Measurements from ENCODE around the gene ROBO1. TPM values are rescaled to one million over a fixed set of nuclear protein-coding genes. Genes with fewer than 3 reads are reported as not detected.
"Not testable (repeated sequence)": the region's sequence is repeated elsewhere in the genome, so short reads cannot be mapped to it uniquely, and the experiment has no call there.

Gene ROBO1
- total RNA-seq, 1 donor = 69.8 TPM

DNA sequence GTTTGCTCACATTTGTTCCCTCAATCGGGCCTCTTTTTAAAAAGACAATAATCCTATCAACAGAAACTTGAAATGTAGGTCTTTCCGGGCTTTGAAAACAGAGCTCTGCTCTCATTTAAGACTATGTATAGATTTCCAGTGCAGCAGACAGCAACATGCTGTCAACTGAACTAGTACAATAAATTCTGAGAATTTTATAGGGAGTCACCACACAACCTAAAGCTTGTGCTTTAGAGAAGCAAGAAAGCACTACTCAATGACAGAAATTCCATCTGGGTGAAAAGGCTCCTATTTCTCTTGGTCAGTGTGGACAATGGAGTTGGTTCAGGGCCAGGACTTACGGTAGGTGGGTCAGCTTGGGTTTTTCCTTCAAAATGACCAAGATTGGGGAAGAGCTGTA, 583.5 kb downstream of the ROBO1 start:
- Histone ChIP-seq H3K9me3 (ENCODE audit: low read depth, low read length) (no peaks in the 10 kb centered on the region), H2AFZ (ENCODE audit: low read length) (no peak overlapping the region), H3K4me1 (ENCODE audit: insufficient read depth, low read length) (no peaks in the 10 kb centered on the region), H3K27me3 (ENCODE audit: insufficient read depth, low read length) (peaks cover 2% of the 10 kb centered on the region), H3K4me2 (ENCODE audit: insufficient read depth, low read length) (no peak overlapping the region), H3K4me3 (ENCODE audit: insufficient read depth, low read length) (no peak overlapping the region), H3K36me3 (ENCODE audit: insufficient read depth, low read length) (no peaks in the 10 kb centered on the region), H3K79me2 (ENCODE audit: insufficient read depth, low read length) (no peaks in the 10 kb centered on the region), H3K27ac (ENCODE audit: low read depth, low read length) (no peak overlapping the region), H4K20me1 (ENCODE audit: insufficient read depth, low read length) (no peaks in the 10 kb centered on the region)
- TF ChIP-seq, protein P1, sequence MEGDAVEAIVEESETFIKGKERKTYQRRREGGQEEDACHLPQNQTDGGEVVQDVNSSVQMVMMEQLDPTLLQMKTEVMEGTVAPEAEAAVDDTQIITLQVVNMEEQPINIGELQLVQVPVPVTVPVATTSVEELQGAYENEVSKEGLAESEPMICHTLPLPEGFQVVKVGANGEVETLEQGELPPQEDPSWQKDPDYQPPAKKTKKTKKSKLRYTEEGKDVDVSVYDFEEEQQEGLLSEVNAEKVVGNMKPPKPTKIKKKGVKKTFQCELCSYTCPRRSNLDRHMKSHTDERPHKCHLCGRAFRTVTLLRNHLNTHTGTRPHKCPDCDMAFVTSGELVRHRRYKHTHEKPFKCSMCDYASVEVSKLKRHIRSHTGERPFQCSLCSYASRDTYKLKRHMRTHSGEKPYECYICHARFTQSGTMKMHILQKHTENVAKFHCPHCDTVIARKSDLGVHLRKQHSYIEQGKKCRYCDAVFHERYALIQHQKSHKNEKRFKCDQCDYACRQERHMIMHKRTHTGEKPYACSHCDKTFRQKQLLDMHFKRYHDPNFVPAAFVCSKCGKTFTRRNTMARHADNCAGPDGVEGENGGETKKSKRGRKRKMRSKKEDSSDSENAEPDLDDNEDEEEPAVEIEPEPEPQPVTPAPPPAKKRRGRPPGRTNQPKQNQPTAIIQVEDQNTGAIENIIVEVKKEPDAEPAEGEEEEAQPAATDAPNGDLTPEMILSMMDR (IDR thresholded peaks at IDR 0.05; ENCODE audit: extremely low read depth, low read depth, low read length) = no peak
- no peak for DNase-seq (ENCODE audit: insufficient read length, low spot score, missing footprints)

DNA sequence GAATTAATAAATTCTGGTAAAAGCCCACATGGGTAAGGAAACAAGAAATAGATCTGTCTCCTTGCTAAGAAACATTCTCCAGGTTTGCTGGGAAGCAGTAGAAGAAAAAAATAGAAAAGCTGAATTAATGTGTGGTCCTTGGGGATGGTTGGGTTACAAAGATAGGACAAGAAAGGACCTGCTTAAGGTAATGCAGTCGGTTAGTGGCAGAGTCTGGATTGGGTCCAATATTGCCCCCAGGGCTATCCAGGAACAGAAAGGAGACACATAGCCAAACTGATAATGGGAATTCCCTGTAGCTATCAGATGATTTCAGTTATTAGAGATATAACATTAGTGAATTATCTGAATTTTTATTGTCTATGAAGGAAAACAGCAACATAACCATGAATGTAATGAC, 584.3 kb downstream of the ROBO1 start:
- no peak overlapping the region for H3K4me3 ChIP-seq (ENCODE audit: insufficient read depth, low read length)
- no peaks in the 10 kb centered on the region for H3K36me3 ChIP-seq (ENCODE audit: insufficient read depth, low read length)
- H4K20me1 ChIP-seq (ENCODE audit: insufficient read depth, low read length) = no peaks in the 10 kb centered on the region
- TF ChIP-seq, protein P1 (IDR thresholded peaks at IDR 0.05; ENCODE audit: extremely low read depth, low read depth, low read length) = no peak
- H3K4me2 ChIP-seq (ENCODE audit: insufficient read depth, low read length) = no peak overlapping the region
- H3K27me3 ChIP-seq (ENCODE audit: insufficient read depth, low read length) = no peaks in the 10 kb centered on the region
- no peaks in the 10 kb centered on the region for H3K79me2 ChIP-seq (ENCODE audit: insufficient read depth, low read length)
- H3K4me1 ChIP-seq (ENCODE audit: insufficient read depth, low read length) = no peaks in the 10 kb centered on the region
- H3K9me3 ChIP-seq (ENCODE audit: low read depth, low read length) = no peaks in the 10 kb centered on the region
- no peak for DNase-seq (ENCODE audit: insufficient read length, low spot score, missing footprints)
- H3K27ac ChIP-seq (ENCODE audit: low read depth, low read length) = no peak overlapping the region
- no peak overlapping the region for H2AFZ ChIP-seq (ENCODE audit: low read length)

DNA sequence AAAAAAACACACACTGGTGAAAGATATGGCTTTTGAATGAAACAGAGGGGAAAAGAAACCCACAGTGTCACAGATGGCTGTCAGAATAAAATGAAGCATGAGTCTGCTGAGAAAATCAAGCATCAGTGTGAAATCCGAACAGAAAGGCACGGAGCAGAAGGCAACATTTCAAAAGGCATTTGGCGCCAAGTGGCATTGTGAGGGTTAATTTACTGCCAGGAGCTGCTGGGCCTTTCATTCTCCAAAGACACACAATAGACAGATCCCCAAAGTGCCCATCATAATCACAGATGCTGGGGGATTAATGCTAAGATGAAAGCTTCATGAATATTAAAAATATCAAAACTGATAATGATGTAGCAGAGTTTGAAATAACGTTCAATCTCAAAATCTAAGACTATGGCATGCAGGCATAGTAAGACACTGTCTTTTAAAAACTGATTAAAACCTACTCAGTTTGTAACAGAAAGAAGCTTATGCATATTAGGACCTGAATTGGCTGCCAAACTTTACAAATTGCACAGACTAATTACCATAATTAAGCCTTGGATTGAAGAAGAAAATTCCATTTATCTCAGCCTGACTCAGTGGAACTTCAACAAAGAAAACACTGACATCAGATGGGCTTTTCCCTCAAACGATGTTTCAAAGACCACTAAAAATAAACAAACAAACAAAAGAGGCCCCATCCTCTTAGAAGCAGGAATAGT, 589.2 kb downstream of the ROBO1 start:
- TF ChIP-seq, protein P1 (IDR thresholded peaks at IDR 0.05; ENCODE audit: extremely low read depth, low read depth, low read length) = no peak
- H2AFZ ChIP-seq (ENCODE audit: low read length) = no peak overlapping the region
- H3K4me1 ChIP-seq (ENCODE audit: insufficient read depth, low read length) = no peaks in the 10 kb centered on the region

DNA sequence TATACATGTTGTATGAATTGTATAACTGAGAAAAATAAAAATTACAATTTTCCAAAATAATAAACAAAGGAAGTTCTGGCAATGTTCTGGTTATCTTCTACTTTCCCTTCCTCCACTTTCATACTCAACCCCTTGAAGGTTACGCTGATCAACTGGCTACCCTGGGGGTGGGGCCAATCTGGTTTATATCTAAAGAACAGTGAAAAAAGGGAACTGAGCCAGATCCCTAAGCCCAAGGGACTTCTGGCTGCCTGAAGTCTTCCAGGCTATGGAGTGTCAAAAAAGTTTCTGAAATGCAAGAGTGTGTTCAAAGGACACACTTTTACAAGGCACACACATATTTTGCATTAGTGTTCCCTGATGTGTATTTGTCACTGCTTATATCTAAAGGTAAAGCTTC, 591.9 kb downstream of the ROBO1 start:
- peaks cover 5% of the 10 kb centered on the region for H3K4me1 ChIP-seq (ENCODE audit: insufficient read depth, low read length)
- no peak overlapping the region for H3K27ac ChIP-seq (ENCODE audit: low read depth, low read length)
- no peak overlapping the region for H2AFZ ChIP-seq (ENCODE audit: low read length)
- no peaks in the 10 kb centered on the region for H3K27me3 ChIP-seq (ENCODE audit: insufficient read depth, low read length)
- no peaks in the 10 kb centered on the region for H4K20me1 ChIP-seq (ENCODE audit: insufficient read depth, low read length)
- no peak overlapping the region for H3K4me3 ChIP-seq (ENCODE audit: insufficient read depth, low read length)
- H3K36me3 ChIP-seq (ENCODE audit: insufficient read depth, low read length) = no peaks in the 10 kb centered on the region
- H3K9me3 ChIP-seq (ENCODE audit: low read depth, low read length) = no peaks in the 10 kb centered on the region
- H3K79me2 ChIP-seq (ENCODE audit: insufficient read depth, low read length) = no peaks in the 10 kb centered on the region
- no peak overlapping the region for H3K4me2 ChIP-seq (ENCODE audit: insufficient read depth, low read length)
- TF ChIP-seq, protein P1 (IDR thresholded peaks at IDR 0.05; ENCODE audit: extremely low read depth, low read depth, low read length) = no peak
- no peak for DNase-seq (ENCODE audit: insufficient read length, low spot score, missing footprints)

More for the DNA sequence above, 589.2 kb downstream of the ROBO1 start:
- no peak overlapping the region for H3K27ac ChIP-seq (ENCODE audit: low read depth, low read length)
- H3K27me3 ChIP-seq (ENCODE audit: insufficient read depth, low read length) = no peaks in the 10 kb centered on the region
- H4K20me1 ChIP-seq (ENCODE audit: insufficient read depth, low read length) = no peaks in the 10 kb centered on the region
- H3K4me2 ChIP-seq (ENCODE audit: insufficient read depth, low read length) = no peak overlapping the region
- no peaks in the 10 kb centered on the region for H3K79me2 ChIP-seq (ENCODE audit: insufficient read depth, low read length)
- no peaks in the 10 kb centered on the region for H3K36me3 ChIP-seq (ENCODE audit: insufficient read depth, low read length)
- no peaks in the 10 kb centered on the region for H3K9me3 ChIP-seq (ENCODE audit: low read depth, low read length)
- H3K4me3 ChIP-seq (ENCODE audit: insufficient read depth, low read length) = no peak overlapping the region
- DNase-seq (ENCODE audit: insufficient read length, low spot score, missing footprints) = no peak

DNA sequence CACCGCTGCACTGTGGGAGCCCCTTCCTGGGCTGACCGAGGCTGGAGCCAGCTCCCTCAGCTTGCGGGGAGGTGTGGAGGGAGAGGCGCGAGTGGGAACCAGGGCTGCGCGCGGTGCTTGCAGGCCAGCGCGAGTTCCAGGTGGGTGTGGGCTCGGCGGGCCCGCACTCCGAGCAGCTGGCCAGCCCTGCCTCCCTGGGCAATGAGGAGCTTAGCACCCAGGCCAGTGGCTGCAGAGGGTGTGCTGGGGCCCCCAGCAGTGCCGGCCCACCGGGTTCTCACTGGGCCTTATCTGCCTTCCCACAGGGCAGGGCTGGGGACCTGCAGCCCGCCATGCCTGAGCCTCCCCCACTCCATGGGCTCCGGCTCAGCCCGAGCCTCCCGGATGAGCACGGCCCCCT, 594.5 kb downstream of the ROBO1 start:
- H3K4me1 ChIP-seq (ENCODE audit: insufficient read depth, low read length); H3K9me3 ChIP-seq (ENCODE audit: low read depth, low read length); H2AFZ ChIP-seq (ENCODE audit: low read length); DNase-seq (ENCODE audit: insufficient read length, low spot score, missing footprints); H3K79me2 ChIP-seq (ENCODE audit: insufficient read depth, low read length); H3K4me2 ChIP-seq (ENCODE audit: insufficient read depth, low read length); H3K36me3 ChIP-seq (ENCODE audit: insufficient read depth, low read length); H3K27ac ChIP-seq (ENCODE audit: low read depth, low read length); H3K27me3 ChIP-seq (ENCODE audit: insufficient read depth, low read length); H3K4me3 ChIP-seq (ENCODE audit: insufficient read depth, low read length); H4K20me1 ChIP-seq (ENCODE audit: insufficient read depth, low read length): not testable (repeated sequence)
